Endometrial microvascular endothelial cells (primary cell): ENCODE measurements around the gene GBX2. TPM values are rescaled to one million over a fixed set of nuclear protein-coding genes. Genes with fewer than 3 reads are reported as not detected.
"Not testable (repeated sequence)": the region's sequence is repeated elsewhere in the genome, so short reads cannot be mapped to it uniquely, and the experiment has no call there.

ENCODE experiments used
- in situ Hi-C: cut with HindIII; loops from 2 replicates; pipeline ENCODE4 v1.10.0; 2017; ENCODE audit warnings: low sequenced_read_pairs, low pct_unique_long_range_greater_than_20kb; ENCODE audit errors: inconsistent ontology term
- total RNA-seq: library from RNA; depleted of rRNA; stranded (reverse); fragments of >200 nt; gene quantifications from one replicate; pipeline ENCODE4 v1.2.3, GENCODE V29; 2015; ENCODE audit errors: inconsistent ontology term

GBX2 gene
- total RNA-seq, 1 donor from 2014 or later, result 6.3 TPM

DNA sequence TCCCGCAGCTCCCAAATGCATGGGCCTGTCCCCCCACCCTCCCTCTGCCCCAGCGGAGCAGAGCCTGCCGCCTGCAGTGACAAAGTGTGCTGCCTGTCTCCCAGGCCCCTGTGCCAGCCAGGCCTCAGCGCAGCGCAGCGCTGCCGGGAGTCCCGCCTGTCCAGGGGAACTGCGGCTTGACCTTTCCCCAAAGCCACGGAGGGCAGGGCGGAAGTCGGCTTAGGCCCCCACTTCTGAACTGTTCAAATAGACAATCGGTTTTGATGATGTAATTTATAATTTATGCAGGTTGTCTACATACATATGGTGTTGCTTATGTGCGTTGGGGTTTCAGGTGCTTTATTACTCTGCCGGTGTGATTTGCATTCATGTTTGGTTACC, 7.1 kb downstream of the GBX2 start:
- in situ Hi-C loops, result no loop called here

- in situ Hi-C loops, result no loop called here
Observed at GRCh38 chr2:236160366-236161081, 7.7 kb downstream of the GBX2 start.

GRCh38 chr2:236159778-236160170, 8.4 kb downstream of the GBX2 start:
- in situ Hi-C loops, result no loop called here

GRCh38 chr2:236158969-236159777, 9.0 kb downstream of the GBX2 start:
- in situ Hi-C loops, result no loop called here

DNA sequence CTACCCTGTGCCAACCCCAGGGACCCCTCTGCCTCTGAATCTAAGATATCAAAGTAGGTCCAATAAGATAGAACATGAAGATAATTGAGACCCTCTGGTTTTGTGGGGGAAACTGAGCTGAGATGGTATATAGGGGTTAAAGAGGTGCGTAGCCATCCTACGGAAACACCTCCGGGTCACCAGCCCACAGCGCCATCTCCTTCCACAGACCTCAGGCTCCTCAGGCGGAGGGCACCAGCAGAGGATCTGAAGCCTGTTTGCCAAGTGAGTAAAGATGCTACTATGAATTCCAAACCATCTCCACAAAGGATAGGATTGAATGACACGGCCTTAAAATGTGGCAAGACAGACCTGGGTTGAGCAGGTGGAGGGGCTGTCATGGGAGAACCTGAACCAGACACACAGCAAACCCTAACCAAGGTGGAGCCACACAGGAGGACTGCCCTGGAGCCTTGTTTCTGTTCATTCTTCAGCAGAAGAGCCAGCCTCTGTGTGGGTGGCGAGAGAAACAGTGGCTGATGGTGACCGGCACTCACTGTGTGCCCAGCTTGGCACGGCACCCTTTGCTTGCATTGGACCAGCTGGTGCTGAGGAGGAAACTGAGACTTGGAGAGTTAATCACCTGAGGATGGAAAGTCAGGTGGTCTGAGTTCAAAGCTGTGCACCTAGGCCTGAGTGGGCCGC, 10.2 kb downstream of the GBX2 start:
- in situ Hi-C loops, result no loop called here

DNA sequence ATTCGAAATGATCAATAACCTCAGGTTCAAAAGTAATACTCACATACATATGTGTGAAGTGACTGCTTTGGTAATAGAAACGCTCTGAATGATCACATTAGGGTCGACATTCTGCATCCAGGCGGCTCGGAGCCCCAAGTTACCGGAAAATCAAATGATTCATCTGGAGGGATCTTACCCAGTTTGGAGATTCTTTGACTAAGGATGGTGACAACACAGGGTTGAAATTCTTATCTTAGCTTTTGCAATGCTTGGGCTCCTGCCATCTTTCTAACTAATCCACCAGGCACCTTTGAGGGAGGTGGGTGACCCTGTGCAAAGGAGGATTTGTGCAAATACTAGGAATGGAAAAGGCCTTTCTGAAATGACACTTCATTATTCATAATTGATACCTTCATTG, 10.8 kb downstream of the GBX2 start:
- in situ Hi-C loops, result no loop called here

- in situ Hi-C loops, result no loop called here
Observed at GRCh38 chr2:236156860-236157194, 11.4 kb downstream of the GBX2 start.

DNA sequence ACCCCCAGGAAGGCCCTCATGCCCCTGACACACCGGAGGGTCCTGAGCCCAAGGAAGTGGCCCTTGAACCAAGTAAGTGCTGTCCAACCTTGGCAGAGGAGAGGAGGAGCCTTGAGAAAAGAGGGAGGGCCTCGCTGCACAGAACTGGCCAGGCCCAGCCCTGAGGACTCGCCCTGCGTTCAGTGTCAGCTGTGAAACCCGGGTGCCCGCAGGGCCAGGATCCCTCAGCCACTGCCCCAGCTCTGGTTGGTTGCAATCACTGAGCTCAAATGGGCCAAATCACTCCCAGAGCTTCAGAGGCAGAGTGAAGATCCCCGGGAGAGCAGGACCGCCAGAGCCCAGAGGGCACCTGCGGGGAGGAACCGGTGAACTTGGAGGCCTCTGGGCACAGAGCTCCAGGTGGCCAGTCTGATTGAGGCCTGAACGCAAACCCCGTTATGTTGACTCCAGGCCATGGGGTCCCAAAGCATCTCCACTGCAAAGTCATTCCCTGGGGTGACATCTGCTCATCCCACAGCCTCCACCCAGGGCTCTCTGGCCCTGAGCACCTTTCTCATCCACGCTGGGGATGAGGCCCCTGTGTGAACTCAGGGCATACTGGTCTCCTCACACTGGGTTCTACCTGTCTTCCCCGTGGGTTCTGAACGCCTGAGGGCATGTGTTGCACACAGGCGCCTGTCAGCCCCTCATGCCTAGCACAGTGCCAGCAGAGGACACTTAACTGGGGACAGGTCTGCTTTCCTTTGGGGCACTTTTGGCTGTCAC, 11.9 kb downstream of the GBX2 start:
- in situ Hi-C loops, result no loop called here

DNA sequence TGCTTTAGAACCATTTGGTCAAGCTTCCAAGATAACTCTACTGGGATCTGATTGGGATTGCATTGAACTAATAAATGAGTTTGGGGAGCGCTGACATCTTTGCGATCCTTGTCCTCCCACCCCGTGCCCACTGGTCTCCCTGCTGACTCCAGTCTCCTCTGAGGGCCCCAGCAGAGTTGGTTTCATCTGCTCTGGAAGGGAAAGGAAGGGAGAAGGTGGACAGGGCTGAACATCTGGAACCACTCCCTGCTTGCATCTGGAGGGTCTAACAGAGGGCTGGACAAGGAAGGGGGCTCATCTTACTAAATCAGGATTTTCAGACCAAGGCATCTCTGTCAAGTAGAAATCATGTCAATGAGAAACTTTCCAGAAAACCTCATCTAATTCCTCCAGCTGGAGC, 12.8 kb downstream of the GBX2 start:
- in situ Hi-C loops, result no loop called here

DNA sequence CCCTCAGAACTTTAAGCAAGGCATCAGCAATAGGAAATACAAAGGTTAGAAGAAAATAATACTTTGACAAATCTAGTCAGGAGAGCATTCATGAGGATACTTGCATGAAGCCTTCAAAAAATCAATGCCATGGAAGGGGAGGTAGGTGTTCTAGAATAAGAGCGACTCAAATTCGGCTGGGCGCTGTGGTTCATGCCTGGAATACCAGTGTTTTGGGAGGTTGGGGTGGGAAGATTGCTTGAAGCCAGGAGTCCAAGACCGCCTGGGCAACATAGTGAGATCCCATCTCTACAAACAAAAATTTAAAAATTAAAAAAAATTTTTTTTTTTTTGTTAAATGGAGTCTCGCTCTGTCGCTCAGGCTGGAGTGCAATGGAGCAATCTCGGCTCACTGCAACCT, 21.8 kb downstream of the GBX2 start:
- in situ Hi-C loops, result no loop called here

DNA sequence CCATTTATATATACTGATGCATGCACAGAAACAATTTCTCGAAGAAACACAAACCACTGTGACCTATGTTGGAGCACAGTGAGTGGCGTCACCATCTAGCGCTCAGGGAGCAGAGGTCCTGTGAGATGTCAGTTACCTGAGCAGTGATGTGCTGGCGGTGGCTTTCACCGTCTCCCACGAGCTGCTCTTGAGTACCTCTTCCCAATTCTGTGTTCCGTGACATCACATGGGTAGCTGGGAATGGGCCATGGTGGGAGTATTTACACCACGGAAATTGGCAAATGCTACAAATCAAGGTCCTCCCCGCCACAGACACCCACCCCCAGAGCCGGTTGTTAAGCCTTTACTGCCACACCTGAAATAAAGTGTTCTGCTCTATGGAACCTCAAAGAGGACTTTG, 24.4 kb downstream of the GBX2 start:
- in situ Hi-C loops, result no loop called here

DNA sequence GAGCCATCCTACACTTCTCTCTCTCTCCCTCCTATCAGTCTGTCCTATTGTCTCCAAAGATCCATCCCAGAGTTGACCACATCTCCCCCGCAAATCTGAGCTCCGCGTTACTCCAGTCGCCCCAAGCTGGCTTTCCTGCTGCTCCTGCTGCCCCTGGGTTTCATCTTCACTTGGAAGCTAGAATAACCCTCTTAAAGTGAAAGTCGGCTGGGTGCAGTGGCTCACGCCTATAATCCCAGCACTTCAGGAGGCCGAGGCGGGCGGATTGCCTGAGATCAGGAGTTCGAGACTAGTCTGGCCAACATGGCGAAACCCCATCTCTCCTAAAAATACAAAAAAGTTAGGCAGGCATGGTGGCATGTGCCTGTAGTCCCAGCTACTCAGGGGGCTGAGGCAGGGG, 26.6 kb downstream of the GBX2 start:
- in situ Hi-C loops, result not testable (repeated sequence)

- in situ Hi-C loops, result no loop called here
Observed at GRCh38 chr2:236137066-236137465, 31.1 kb downstream of the GBX2 start.

DNA sequence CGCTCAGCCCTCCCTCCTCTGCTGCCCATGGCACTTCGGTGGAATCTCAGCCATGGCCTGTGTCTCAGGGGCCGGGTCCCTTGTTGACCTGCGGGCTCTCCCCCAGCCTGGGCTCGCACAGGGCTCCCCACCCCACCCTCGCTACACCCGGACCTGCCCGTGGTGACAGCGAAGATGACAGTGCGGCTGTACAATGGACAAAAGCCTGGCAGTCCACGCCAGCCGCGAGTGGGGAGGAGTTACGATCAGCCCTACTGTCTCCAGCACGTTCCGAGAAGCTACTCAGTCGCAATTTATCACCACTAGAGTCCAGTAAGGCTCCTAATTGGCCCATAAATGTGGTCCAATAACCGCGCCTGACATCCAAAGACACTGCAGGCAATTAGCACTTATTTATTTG, 31.6 kb downstream of the GBX2 start:
- in situ Hi-C loops, result no loop called here

DNA sequence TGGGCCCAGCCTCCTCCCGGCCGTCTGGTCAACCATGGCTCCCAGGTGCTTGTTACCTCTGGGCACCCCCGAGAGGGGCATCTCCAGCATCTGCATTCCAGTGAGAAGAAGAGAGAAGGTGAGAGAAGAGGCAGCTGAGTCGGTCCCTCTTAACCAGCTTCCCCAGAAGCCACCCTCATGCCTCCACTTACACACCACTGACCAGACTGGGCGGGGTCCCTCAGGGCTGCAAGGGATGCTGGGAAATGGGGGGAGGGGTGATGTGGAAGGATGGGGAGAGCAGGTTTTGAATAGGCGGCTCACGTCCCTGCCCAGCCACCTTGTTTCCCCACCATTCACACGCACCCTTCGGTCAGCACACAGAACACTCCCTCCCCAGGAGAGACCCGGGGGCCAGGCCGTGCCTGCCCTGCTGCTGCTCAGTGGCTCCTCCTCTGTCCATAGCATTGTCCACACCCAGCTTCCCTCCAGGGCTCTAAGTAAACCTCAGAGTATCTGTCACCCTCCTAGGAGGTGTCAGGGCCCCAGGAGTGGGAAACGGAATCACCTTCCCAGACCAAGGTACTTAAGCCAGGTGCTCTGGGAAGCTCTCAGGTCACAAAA, 34.7 kb downstream of the GBX2 start:
- in situ Hi-C loops, result no loop called here

- in situ Hi-C loops, result no loop called here
Observed at GRCh38 chr2:236131073-236131692, 37.0 kb downstream of the GBX2 start.

GRCh38 chr2:236130349-236130998, 37.7 kb downstream of the GBX2 start:
- in situ Hi-C loops, result no loop called here

- in situ Hi-C loops, result no loop called here
Observed at GRCh38 chr2:236129935-236130334, 38.3 kb downstream of the GBX2 start.
